Neutrophil (primary cell): ENCODE measurements around the gene MXRA8.

Experiments
- H3K27ac ChIP-seq: fragments of 200-600 bp; sonication (generic); 2 replicates; pipeline ENCODE4 v1.5.1; 2016; ENCODE audit warnings: mild to moderate bottlenecking, moderate library complexity
- H3K27me3 ChIP-seq: fragments of 200-600 bp; sonication (generic); 2 replicates; pipeline ENCODE4 v1.6.0; 2016; ENCODE audit warnings: mild to moderate bottlenecking
- H3K36me3 ChIP-seq: fragments of 200-600 bp; sonication (generic); 2 replicates; pipeline ENCODE4 v1.5.1; 2017
- H3K4me1 ChIP-seq, 2 experiments: fragments of 200-600 bp in 1 of 2; sonication (generic) in 1 of 2; 1 replicate in 1 of 2; 2 replicates in 1 of 2; pipeline versions ENCODE4 v1.5.1 to v1.6.1; 2013 to 2016; ENCODE audit warnings: low read depth in 1 of 2, low read length in 1 of 2, mild to moderate bottlenecking in 1 of 2, moderate library complexity in 1 of 2; ENCODE audit not compliant: control insufficient read depth in 1 of 2, insufficient read depth in 1 of 2
- H3K4me3 ChIP-seq, 2 experiments: fragments of 200-600 bp in 1 of 2; sonication (generic) in 1 of 2; 1 replicate in 1 of 2; 2 replicates in 1 of 2; pipeline ENCODE4 v1.5.1; 2013 to 2016; ENCODE audit warnings: low read depth in 1 of 2, low read length in 1 of 2, mild to moderate bottlenecking in 1 of 2, moderate library complexity in 1 of 2
- H3K9me3 ChIP-seq: fragments of 200-600 bp; sonication (generic); 2 replicates; pipeline ENCODE4 v1.5.1; 2016
- TF ChIP-seq, protein P1 (sequence below): fragments of 200-600 bp; sonication (generic); IDR thresholded peaks from 2 replicates; pipeline ENCODE4 v1.5.1; 2016; ENCODE audit warnings: antibody characterized with exemption

Gene MXRA8

GRCh38 chr1:1356796-1357401, 1.5 kb downstream of the MXRA8 start:
- no peak overlapping the region for H3K4me3 ChIP-seq
- H3K9me3 ChIP-seq = no peaks in the 10 kb centered on the region
- no peaks in the 10 kb centered on the region for H3K36me3 ChIP-seq
- peaks cover 100% of the 10 kb centered on the region for H3K27me3 ChIP-seq
- TF ChIP-seq, protein P1, sequence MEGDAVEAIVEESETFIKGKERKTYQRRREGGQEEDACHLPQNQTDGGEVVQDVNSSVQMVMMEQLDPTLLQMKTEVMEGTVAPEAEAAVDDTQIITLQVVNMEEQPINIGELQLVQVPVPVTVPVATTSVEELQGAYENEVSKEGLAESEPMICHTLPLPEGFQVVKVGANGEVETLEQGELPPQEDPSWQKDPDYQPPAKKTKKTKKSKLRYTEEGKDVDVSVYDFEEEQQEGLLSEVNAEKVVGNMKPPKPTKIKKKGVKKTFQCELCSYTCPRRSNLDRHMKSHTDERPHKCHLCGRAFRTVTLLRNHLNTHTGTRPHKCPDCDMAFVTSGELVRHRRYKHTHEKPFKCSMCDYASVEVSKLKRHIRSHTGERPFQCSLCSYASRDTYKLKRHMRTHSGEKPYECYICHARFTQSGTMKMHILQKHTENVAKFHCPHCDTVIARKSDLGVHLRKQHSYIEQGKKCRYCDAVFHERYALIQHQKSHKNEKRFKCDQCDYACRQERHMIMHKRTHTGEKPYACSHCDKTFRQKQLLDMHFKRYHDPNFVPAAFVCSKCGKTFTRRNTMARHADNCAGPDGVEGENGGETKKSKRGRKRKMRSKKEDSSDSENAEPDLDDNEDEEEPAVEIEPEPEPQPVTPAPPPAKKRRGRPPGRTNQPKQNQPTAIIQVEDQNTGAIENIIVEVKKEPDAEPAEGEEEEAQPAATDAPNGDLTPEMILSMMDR = no peak
- no peak overlapping the region for H3K27ac ChIP-seq
- peaks cover 0 to 10% of the 10 kb centered on the region in 2 experiments for H3K4me1 ChIP-seq

DNA sequence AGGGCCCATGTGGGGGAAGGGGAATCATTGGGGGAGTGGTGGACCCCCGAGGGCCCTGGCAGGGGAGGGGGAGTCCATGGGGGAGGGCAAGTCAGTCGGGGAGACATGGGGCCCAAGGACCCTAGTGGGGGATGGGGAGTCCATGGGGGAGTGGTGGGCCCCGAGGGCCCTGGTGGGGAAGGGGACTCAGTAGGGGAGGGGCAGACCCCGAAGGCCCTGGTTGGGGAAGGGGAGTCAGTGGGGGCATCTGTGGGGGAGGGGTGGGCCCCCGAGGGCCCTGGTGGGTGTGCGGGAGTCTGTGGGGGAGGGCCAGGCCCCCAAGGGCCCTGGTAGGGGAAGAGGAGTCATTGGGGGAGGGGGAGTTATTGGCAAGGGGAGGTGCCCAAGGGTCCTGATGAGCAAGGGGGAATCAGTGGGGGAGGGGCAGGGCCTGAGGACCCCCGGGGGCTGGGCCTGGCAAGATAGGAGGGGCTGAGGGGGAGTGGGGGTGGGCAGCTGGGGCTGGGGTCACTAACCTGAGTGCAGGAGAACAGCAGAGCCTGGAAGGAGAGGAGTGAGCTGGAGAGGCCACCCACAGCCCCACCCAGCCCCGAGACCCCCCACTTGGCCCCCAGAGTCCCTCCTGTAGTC, 2.1 kb downstream of the MXRA8 start:
- Histone ChIP-seq H3K36me3 (no peaks in the 10 kb centered on the region), H3K27ac (no peak overlapping the region), H3K9me3 (no peaks in the 10 kb centered on the region), H3K4me1 (peaks cover 0 to 10% of the 10 kb centered on the region in 2 experiments), H3K4me3 (no peak overlapping the region), H3K27me3 (peaks cover 100% of the 10 kb centered on the region)
- TF ChIP-seq, protein P1 = no peak

- Histone ChIP-seq H3K9me3 (no peaks in the 10 kb centered on the region), H3K27me3 (peaks cover 93% of the 10 kb centered on the region), H3K4me3 (no peak overlapping the region), H3K36me3 (no peaks in the 10 kb centered on the region), H3K27ac (no peak overlapping the region), H3K4me1 (peaks cover 0 to 10% of the 10 kb centered on the region in 2 experiments)
- TF ChIP-seq, protein P1 = no peak
These were observed 2.9 kb downstream of the MXRA8 start for GRCh38 chr1:1355416-1355815.

DNA sequence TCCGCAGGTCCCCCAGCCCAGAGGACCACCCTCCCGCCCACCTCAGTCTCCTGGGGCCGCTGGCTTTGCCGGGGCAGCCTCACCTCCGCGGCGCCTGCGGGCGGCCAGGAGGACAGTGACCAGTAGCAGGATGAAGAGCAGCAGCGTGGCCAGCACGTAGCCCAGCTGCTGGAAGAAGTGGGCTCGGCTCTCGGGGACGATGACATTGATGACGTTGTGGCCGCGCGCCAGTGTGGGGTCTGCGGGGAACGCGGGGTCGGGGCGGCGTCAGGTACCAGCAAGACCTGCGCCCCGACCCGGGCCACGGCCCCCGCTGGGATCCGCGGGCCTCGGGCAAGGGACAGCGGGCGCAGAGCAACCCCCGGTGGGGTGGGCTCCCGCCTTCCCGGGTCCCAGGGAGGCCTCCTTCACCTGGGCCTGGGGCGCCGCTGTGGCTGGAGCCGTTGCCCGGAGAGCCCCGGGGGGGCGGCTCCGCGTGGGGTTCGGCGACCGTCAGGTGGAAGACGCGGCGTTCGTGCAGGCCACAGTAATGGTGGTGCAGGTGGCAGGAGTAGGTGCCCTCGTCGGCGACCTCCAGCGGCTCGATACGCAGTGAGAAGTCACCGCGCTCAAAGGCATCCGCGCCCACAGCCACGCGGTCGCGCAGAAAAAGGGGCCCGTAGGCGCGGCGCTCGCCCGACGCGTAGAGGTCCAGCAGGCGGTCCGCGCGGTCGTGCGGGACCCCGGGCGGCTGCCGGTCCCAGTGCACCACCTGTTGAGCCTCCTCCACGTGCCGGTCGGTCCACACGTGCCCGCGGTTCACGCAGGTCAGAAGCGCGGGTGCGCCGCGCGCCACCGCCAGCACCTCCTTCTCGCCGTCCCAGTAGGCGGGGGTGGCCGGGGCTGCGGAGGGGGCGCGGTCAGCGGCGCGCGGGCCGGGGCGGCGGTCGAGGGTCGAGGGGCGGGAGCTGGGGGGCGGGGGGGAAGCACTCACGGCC, 3.8 kb downstream of the MXRA8 start:
- Histone ChIP-seq H3K27ac (no peak overlapping the region), H3K36me3 (no peaks in the 10 kb centered on the region), H3K9me3 (no peaks in the 10 kb centered on the region), H3K4me1 (peaks cover 0 to 10% of the 10 kb centered on the region in 2 experiments), H3K4me3 (no peak overlapping the region), H3K27me3 (peaks cover 85% of the 10 kb centered on the region)
- TF ChIP-seq, protein P1 = no peak

GRCh38 chr1:1353389-1354151, 4.8 kb downstream of the MXRA8 start:
- TF ChIP-seq, protein P1 = no peak
- Histone ChIP-seq H3K27me3 (peaks cover 77% of the 10 kb centered on the region), H3K27ac (no peak overlapping the region), H3K4me3 (no peak overlapping the region), H3K4me1 (peaks cover 2 to 13% of the 10 kb centered on the region in 2 experiments), H3K36me3 (no peaks in the 10 kb centered on the region), H3K9me3 (no peaks in the 10 kb centered on the region)
